ENCODE measurements around the gene WASHC4.
"Not testable (repeated sequence)": the region's sequence is repeated elsewhere in the genome, so short reads cannot be mapped to it uniquely, and the experiment has no call there.

WASHC4 gene

DNA sequence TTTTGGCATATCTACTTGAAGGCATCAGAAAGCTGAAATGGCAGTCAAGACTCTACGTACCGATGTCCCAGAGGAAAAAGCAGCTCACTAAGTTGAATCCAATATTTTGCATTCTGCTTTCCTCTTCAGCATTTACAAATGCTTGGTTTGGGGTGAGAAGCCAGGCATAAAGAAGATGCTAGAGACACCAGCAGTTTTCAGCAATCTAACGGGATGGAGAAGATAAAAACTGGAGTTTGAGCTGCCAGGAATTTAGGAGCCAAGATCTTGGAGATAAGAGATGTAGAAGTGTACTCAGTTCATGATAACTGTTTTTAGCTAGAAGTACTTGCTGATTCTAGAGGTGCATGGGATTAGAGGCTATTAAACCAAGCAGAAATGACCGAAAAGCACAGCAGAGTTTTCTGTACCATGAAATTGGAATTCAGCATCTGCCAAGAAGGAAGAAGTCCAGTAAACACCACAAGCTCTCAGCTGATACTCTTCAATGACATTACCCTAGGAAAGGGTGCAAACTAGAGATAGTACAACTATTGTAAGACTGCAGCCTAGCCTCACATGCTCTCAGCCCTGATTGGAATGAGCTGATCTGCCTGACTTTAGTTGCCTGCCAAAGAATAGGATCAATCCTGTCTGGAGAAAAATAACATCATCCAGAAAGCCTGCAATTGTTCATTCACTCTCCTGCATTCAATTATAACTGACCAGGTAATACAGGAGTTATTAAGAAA, 15.9 kb upstream of the WASHC4 start:
- DNase-seq = no peak

DNA sequence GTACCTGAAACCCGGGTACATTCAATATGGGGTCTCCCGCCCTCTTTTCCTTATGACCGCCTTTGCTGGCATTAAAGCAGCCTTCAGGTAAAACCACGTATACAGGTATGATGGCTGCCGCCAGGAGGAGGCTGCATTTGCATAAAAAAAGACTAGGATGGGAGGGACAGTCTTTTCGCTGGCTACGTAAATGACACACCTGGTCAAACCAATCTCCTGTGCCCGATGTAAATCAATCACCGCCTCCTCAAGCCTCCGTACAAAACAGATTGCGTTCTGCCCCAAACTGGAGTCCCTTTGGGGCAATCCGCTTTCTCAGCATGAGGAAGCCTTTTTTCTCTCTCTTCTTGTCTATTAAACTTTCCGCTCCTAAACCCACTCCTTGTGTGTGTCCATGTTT, 15.2 kb upstream of the WASHC4 start:
- no peak for DNase-seq

DNA sequence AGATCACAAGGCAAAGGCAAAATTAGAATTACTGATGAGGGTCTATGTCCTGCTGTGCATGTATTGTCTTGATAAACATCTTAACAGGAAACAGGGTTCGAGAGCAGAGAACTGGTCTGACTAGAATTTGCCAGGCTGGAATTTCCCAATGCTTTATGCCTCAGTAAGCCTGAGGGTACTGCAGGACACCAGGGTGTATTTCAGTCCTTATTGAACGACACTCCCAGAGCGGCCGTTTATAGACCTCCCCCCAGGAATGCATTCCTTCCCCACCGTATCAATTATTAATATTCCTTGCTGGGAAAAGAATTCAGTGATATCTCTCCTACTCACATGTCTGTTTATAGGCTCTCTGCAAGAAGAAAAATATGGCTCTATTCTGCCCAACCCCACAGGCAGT, 12.2 kb upstream of the WASHC4 start:
- not testable (repeated sequence) for DNase-seq

DNA sequence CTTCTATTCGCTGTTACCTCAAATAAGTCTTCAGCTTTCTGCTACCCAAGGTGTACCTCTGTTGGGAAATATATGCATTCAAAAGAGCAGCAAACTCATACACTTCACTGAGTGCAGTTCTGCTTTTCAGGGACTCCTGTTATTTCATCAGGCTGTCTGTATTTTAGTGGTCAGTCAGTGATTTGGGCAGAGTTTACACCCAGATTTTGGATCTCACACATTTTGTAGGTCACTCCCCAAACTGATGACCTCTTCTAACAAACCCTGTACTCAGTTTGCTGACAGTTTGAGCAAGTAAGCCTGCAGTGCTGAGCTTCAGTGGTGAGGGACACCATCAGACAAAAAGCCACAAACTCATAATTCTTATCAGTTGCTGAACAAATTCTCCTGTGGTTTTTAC, 8.2 kb upstream of the WASHC4 start:
- DNase-seq = no peak

DNA sequence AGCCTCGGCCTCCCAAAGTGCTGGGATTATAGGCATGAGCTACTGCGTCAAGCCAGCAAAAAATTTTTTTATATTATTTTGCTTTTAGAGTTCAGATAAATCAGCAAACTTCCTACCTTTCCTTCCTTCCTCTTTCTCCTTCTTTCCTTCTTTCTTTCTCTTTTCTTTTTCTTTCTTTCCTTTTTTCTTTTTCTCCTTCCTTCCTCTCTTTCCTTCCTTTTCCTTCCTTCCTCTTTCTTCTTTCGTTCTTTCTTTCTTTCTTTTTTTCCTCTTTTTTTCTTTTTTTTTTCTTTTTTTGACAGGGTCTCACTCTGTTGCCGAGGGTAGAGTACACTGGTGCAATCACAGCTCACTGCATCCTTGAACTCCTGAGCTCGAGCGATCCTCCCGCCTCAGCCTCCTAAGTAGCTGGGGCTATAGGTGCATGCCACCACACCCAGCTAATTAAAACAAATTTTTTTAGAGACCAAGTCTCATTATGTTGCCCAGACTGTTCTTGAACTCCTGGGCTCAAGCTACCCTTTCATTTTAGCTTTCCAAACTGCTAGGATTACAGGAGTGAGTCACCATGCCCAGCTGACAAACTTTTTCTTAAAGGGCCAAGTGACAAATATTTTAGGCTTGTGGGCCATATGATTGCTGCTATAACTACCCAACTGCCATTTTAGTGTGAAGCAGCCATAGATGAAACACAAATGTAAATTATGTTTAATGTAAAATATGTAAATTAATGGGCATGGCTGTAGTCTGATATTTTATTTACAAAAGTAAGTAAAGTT, 7.1 kb upstream of the WASHC4 start:
- DNase-seq = no peak

DNA sequence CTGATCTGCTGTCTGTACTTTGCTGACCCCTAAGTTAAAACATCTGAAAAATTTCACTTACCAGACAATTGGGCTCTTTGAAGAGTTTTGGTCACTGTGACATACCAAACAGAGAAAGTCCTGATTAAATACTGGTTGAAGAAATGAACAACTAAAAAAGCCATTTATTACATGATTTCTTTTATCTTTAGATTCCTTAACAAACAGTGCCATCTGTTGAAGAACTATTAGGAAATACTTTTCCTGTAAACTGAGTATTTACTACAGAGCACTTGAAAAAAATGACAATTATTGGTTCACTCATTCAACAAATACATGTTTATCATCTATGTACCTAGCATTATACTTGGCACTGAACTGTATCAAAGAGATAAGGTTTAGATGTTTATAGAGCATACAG, 6.5 kb upstream of the WASHC4 start:
- DNase-seq = no peak

DNA sequence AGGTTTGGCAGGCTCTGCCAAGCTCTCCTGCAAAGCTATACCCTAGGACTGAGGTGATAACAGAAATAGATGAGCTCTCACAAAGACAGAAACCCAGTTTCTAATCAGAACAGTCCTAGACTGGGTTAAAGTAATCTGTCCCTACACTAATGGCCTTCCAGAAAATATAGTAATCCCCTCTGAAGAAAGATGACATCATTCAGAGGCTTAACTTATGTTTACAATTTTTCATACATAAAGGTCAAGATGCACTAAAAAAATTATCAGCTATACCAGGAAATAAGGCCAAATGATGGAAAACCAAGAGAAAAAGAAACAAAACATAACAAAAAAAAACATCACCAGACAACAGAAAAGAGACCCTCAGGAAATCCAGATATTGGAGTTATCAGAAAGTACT, 4.9 kb upstream of the WASHC4 start:
- DNase-seq = no peak

DNA sequence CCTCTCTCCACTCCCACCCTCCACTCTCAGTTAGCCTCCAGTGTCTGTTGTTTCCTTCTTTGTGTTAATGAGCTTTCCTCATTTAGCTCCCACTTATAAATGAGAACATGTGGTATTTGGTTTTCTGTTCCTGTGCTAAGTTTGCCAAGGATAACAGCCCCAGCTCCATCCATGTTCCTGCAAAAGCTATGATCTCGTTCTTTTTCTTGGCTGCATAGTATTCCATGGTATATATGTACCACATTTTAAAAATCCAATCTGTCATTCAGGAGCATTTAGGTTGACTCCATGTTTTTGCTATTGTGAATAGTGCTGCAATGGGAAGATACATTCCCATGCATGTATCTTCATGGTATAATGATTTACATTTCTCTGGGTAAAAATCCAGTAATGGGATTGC, 2.8 kb upstream of the WASHC4 start:
- no peak for DNase-seq

DNA sequence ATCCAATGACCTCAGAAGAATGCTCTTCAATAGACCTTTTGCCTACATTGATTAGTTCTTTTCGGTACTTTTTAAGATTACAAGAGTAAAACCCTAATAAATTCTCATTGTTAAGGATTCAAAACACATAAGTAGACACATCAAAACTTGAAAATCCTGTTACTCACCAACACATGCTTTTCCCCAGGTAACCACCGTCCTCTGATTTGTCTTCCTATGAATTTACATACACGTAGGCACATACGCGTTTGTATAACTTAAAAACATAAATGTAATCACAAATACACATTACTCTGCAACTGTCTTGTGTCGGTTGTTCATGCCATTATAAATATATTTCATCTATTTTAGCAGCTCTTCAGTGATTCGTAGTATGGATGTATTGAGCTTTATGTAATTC, 910 bp upstream of the WASHC4 start:
- DNase-seq = no peak

DNA sequence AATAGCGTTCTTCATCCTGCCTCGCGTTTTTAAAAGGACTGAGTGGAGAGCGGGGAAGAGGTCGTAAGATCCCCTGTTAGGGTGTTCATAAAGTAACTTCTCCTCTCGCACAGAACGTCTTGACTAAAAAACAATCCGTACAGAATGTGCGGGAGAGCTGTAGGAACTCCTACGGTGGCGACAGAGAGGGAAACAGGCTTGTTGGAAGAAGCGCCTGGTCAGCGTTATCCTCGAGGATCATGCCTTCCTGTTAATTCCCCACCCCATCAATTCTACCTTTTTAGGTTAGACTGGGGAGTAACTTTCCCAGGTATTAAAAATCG, 399 bp upstream of the WASHC4 start:
- no peak for DNase-seq

DNA sequence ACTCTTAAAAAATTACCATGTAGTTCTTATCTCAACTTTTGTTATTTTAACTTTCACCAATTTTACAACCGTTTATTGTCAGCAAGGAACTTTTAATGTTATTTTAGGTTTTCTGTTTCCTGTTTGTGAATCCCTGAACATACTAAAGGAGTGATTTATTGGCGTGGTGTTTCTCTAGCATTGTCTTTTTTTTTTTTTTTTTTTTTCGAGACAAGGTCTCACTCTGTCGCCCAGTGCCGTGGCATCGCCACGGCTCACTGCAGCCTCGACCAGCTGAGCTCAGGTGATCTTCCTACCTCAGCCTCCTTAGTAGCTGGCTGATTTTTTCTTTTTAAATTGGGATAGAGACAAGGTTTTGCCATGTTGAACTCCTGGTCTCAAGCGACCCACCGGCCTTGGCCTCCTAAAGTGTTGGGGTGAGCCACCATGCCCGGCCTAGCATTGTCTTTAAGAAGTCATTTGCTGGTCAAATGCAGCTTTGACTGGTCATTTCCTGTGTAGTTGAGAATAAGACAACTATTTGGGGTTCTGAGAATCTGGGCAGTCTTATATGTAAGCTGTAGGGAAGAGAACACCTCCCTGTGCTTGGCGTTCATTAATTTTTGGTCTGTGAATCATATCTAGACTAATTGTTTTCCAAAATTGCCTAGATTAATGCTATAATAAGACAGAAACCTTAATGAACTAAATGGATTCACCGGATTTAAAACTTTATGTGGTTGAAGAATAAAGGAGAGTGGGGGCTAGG, 2.1 kb downstream of the WASHC4 start:
- no peak for DNase-seq

DNA sequence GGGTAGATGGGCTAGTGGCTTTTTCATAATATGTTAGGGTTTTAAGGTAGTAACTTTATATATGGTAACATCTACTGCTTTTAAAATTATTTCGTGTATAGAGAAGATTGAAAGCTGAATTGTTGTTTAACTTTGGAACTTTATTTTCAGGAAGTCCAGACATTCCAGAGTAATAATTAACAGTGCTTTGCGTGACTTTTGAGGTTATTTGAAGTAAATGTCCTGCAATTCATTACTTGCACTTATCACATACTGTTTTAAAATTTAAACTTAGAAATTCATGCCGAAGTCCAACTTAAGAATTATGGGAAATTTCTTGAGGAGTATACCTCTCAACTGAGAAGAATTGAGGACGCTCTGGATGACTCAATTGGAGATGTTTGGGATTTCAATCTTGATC, 3.3 kb downstream of the WASHC4 start:
- no peak for DNase-seq

DNA sequence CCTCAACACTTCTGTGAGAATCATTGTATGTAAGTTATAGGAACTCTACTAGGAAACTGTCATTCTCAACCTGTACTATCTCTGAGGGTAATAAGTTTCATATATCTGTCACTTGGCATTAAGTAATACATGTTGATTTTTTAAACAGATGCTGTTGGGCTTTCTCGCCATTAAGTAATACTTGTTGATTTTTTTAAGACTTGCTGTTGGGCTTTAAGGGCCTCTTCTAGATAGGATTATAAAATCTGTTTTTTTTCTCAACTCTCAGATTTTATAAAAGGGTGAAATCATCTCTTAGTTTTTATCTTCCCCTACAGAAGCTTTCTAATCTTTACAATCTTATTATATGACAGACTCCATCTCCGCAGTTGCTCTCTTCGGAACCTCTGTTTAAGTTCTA, 5.6 kb downstream of the WASHC4 start:
- DNase-seq = no peak

DNA sequence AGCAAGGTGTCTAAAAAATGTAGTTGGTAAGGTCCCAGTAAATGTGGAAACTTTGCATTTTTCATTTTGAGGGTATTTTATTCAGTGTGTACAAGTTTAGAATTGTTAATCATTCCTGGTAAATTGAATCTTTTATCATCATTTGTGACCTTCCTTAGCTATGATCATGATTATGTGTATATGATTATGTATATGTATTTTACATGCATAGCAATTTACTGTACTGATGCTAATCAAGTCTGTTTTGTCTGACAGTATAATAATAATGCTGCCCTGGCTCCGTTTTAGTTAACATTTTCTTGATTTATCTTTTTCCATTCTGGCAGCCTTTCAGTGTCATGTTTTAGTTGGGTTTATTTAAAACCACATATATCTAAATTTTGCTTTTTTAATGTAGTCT, 9.4 kb downstream of the WASHC4 start:
- no peak for DNase-seq

DNA sequence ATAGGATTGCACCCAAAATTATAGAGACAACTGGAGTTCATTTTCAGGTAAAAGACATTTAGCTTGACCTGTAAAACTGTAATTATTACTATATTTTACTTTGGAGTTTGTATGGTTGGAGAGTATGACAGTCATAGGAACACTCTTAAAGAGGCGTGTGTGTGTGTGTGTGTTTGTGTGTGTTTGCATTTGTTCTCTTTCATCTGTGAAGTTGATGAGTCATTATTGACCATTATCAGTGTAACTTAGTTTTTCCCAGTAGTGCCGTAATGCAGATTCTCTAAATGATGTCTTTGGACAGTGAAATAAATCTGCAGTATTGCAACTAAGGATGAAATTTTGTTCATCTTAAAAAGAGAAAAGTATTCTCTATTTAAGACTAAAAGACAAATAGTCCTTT, 13.0 kb downstream of the WASHC4 start:
- no peak for DNase-seq

DNA sequence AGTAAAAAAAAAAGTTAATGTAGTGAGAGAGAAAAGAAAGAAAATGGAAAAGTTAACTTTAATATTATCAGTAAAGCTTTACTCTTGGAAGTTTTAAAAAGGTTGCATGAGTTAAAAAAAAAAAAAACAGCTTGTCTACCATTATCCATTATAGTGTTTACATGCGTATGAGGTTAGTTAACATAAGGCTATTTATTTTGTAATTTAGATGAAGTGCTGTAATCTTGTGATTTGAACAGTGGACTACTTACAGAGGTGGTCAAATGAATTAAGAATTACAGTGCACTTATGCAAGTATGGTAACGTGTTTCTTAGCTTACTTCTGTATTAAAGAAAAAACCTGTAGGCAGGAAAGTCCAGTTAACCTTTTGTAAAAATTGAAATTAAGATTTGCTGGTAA, 30.7 kb downstream of the WASHC4 start:
- no peak for DNase-seq

DNA sequence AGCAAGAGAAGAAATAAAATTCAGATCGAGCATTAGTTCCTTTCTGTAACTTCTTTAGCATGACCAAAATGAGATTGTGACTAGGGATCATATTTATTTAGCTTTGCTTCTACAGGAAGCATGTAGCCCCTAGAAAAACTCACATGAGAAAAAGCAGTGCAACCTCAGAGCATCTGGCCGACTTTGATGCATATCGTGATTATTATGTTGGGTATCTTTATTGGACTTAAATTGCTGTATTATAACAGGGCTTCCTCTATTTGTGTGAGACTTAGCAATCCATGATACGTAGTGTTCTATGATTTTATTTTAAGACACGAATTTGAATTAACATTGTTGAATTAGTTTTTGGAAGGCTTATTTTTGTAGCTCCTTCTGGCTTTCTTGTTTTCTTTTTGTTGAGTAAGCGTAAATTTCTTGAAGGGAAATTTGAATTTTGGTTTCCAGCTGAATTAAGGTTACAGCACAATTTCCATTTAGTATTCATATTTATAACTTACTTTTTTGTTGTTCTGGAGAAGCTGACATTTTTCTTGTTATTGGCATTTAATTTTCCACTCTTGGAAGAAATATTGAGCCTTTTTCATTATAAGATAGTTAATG, 33.9 kb downstream of the WASHC4 start:
- no peak for DNase-seq

DNA sequence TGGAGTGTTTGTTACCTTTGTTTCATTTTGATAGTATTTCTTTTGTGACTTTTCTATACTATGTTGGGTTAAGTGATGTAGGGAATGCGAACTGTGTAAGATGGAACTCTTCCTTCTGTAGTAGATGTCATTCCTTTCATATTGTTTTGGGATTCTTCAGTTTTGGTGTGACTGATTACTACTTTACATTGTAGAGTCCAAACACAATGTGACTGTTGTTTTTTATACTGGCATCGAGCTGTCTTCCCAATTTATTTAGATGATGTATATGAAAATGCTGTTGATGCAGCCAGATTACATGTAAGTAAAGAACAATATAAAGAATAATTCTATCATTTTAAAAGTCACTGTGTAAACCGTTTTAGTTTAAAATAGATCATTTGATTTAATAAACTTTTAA, 34.7 kb downstream of the WASHC4 start:
- no peak for DNase-seq

DNA sequence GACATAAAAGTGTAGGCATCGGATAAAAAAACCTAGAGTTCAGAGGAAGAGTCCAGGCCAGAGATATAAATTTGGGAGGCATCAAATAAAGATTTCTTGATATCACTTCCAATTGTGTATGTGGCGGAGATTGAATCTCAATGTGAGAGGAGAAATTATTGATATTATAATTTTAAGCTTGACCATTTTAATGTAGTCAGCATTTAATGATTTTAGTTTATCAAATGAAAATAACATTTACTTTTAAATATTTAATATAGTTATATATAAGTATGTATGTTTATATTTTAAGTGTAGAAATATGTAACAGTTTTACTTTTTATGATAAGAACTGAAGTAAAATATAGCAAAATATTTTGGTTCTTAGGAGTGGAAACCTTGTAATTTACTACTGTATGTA, 48.7 kb downstream of the WASHC4 start:
- DNase-seq = no peak

DNA sequence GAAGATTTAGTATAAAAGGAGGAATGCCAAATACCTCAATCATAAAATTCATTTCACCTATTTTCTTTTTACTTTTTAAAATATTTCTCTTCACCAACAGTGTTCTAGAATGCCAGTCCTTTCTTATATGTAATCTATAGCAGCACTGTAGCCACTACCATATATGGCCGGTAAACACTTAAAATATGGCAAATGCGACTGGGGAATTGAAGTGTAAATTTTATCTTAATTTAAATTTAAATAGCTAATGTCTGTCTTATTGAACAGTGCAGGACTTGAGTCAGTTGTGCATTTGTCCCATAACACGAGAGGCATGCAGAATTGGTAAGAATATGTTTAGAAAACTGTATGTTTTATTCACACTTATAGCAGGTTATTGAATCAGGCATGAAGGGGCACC, 50.1 kb downstream of the WASHC4 start:
- no peak for DNase-seq

DNA sequence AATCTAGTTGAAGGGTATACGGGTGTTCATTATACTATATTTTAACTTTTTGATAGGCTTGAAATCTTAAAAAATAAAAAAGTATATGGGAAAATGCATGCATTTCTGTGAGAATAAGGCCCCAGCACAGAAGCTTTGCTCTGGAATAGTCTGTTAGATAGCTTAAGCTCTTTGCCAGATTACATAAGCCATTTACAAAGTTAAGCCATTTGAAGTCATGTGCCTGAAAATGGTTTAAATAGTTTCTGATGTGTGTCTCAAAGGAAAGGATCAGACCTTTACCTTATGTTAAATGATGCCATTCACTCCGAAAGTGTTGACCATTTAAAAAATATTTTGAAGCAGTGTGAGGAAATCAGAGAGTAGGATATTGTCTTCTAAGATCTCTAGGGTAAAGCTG, 51.3 kb downstream of the WASHC4 start:
- no peak for DNase-seq

DNA sequence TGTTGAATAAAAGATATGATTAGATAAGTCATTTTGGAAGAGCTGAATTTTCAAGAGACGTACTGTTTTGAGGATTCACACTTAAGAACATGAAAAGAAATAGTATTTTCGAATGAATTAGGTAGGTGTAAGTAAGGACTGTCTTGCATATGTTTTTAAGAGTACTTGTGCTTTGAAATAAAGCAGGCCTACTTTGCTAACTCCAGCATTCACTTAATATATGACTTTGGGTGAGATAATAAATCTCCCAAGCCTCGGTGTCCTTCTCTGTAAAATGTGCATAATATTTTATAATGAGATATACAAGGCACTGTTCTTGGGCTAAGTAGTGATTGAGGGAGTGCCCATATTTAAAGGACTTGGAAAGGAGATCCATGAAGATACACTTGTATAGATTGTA, 54.6 kb downstream of the WASHC4 start:
- DNase-seq = no peak

DNA sequence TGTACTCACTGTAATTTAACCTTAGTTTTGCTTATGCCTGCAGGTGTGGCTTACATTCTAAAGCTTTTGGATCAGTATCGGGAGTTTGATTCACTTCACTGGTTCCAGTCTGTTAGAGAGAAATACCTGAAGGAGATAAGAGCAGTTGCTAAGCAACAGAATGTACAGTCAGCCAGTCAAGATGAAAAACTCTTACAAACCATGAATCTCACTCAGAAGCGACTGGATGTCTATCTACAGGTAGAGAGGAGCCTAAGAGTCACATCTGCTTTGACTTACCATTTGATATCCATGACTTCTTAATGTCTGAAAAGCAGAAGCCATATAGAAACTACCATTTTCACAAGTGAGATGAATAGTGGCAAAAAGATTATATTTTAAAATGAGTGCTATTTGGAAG, 56.5 kb downstream of the WASHC4 start:
- DNase-seq = no peak

DNA sequence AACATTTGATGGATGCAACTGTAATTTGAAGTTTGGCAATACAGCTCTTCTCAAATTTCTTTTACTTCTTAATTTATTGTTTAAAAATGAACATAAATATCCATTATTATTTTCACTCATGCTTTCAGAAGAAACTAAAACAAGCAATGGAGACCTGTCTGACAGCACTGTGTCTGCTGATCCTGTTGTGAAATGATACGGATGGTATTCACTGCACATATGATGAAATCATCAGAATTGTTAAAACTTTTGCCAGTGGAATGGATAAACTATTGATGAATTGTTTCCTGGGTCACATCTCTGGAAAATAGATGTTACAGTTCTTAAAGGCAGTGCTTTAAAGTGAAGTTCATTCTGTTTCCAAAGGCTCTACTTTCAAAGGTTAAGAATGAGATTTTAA, 59.2 kb downstream of the WASHC4 start:
- no peak for DNase-seq

Data from stimulated activated CD4-positive, alpha-beta T cell treated with anti-CD3 and anti-CD28 coated beads, Interleukin-4, amount 100 ng/mL, for 1 hour (primary cell).